GM18511 (cell line): ENCODE data around the gene FITM1.

Experiments
- ATAC-seq: cut with Tn5 transposase; IDR thresholded peaks from one replicate; pipeline ENCODE4 v1.9.1; 2021; ENCODE audit warnings: mild to moderate bottlenecking, moderate library complexity; ENCODE audit not compliant: unreplicated experiment

FITM1 gene

DNA sequence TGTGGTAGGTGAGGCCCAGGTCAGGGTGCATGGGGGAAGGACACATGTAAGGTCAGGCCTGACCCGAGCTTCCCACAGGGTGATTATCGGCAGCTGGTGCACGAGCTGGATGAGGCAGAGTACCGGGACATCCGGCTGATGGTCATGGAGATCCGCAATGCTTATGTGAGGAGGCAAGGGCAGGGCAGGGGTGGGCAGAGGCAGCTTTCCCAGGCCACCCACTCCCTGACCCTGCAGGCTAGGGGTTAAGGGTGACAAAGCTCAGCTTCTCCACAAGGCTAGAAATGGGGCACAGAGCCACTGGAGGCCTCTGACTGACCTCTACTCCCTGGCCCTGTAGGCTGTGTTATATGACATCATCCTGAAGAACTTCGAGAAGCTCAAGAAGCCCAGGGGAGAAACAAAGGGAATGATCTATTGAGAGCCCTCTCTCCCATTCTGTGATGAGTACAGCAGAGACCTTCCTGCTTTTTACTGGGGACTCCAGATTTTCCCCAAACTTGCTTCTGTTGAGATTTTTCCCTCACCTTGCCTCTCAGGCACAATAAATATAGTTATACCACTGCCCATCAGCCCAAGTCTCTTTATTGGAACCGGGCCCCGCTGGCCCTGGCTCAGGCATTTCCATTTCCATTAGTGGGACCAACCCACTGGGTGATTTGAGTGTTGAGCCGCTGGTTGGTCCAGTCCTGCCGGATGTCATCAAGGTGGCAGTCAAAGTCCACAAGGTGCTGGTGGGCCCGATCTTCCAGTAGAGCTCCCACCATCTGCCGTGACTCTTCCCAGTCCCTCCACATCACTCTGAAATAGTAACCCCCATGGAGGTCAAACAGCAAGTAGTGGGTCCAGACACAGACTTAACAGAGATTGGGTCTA, 8.2 kb downstream of the FITM1 start:
- ATAC-seq, result no peak

DNA sequence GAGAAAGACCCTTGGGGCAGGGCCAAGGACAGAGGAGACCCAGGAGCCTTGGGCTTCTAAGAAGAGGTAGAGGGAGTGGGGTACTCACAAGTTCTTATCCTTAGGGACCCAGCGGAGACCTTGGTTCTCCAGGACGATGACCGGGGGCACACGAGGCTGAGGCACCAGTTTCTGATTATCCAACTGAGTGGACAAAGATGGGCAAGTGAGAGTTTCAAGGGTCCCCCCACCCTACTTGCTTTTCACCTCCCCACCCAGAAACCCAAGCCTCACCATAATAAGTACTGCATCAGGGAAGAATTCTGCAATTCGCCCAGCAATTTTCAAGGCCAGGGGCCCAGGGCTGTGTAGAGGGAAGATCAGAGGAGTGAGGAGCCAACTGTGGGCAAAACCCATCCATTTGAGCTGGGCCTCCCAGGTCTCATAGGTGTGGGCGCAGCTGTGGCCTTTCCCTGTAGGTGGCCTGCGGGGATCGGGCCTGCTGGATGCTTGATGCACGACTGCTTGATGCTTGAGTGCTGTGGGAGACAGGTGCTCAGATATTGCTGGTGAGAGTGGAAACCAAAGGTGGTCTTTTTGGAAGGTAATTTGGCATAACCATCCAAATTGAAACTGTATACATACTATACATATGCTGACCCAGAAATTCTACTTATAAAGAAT, 8.9 kb downstream of the FITM1 start:
- ATAC-seq, result no peak

DNA sequence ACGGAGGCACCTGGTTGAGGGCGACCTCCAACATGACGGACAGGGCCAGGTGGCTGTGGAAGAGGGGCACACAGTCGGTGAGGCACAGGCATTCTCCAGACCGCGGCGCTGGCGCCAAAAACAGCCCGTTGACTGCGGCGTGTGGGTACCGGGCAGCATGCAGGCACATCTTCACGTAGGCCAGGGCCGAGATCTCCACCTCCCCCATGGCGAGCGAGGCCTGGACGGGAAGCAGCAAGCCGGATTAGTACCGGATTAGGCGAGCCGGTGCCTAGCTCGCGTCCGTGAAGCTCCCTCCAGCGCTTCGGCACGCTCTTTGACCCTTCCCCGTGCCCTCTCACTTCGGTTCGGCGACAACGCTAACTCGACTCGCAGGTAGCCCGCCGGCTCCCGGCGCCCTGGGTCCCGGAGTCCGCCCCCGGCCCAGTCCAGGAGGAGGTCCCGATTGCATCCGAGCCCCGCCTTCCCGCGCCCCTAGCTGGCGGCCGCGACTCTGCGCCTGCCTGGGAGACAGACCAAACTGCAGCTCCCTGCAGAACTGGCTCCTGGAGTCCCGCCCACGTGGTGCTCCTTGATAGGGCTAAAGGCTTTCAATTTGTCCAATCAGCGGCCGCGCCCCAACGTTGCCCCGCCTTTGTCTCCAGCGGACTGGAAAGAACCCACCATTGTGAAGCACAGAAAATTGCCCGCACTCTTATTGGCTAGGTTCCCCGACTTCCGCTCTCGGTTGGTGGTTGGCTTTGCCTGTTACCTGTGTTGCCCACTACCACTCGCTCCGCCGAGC, 10.8 kb downstream of the FITM1 start, which contains the start of gene EMC9:
TSS of gene EMC9 (minus strand) at position 495 of the 784 bp plus-strand sequence. CDS start at position 208, 287 bp downstream.
- ATAC-seq, result peak; percentile 88

DNA sequence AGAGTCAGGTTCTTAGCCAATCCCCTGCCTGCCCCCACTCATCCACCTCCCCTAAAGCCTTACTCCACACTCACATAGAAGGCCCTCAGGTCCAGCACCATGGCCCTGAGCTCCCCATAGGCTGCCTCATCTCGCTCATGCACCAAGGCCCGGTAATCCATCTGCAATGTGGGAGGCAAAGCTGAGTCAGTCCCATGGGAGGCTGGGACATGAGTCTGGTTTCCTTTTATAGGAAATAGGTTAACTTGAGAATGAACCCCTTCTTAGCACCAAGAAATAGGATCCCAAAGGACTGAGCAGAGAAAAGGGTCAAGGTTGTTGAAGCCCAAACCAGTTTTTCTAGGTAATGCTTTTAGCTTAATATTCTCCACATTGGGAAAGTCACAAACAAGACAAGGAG, 13.1 kb downstream of the FITM1 start:
- ATAC-seq, result no peak

DNA sequence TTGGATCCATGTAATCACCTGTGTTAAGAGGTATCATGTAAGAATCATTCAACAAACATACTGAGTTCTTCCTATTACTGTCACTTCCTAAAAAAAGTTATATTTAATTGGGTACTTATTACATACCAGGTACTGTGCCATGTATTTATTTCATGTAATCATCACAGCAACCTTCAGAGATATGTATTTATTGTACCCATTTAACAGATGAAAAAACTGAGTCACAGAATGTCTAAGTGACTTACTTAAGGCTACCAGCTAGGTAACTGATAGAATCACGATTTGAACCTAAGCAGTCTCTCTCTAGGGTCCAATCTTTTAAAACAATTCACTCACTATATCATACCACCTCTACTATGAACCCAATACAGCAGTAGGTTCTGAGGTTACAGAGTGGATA, 14.0 kb downstream of the FITM1 start:
- no peak for ATAC-seq

DNA sequence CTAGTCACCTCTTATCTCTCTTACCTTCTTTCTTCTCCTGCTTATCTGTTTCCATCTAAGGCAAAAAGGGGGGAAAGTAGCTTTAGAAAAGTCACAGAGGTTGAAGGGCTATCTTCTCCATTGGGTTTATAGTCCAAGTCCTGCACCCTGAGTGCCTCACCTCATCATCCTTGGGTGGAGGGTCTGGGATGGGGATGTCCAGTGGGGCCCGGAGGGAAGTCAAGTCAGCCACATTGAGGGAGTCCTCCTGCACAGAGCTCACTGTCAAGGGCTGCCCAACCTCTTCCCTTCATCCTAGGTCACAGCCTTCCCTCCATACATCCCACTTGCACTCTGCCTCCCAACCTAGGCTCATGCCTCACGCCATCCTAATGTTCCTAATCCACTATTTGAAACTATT, 14.8 kb downstream of the FITM1 start:
- ATAC-seq, result no peak

DNA sequence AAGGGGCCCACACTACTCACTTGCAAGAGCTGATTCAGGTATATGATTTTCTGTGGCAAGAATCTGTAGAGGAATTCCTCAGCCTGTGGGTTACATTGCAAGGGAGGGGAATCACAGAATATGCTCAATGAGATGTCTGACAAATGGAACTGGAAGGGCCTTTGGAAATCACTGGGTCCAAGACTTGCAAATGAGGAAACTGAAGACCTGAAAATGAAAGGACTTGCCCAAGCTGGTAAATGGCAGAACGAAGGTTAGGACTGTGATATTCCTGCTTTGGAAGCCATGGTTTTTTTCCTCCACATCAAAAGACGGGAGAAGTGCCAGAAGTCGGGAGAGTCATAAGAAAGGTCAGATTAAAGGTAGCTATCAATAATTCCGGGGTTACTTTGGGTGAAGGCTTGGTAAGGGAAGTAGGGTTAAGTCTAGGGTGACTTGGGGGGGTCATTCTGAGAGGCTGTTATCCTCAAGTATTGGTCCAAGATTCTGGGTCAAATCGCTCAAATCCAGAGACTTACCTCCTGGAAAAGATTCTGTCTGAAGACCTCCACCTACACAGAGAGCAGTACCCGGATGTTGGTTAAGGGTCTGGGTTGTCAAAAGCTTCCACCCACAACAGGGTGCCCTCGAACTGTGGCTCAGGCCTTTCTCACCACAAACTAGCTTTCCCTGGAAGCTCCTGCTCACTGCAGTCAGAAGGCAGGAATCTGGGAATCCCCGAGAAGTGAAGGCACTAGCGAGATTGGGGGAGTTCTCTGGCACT, 15.4 kb downstream of the FITM1 start:
- no peak for ATAC-seq

DNA sequence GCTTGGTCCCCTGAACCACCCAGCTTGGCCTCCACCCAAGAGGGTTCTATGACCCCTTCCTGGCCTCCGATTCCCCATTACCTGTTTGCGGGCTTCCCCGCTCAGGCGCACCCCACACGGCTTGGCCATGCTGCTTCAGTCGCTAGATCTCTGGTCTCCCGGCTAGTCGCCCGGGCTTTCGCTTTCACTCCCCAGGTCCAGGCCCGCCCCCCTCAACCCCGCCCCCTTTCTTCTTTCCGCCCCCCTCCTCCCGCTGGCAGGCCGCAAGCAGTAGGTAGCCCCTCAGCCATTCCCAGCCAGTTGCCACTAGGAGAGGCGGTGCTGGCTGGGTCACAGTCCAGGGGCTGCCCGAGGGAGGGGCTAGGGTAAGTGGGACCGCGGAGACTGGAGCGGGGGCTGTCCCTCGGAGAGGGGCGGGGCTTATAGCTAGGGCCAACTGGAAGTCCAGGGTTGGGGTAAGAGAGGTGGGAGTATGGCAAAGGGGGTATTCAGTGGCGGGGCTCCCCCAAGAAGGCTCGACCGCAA, 16.1 kb downstream of the FITM1 start, which contains the start of gene PSME2:
TSS of gene PSME2 (minus strand) at position 158 of the 525 bp plus-strand sequence. CDS start at position 129, 29 bp downstream.
- peak; percentile 70 for ATAC-seq

DNA sequence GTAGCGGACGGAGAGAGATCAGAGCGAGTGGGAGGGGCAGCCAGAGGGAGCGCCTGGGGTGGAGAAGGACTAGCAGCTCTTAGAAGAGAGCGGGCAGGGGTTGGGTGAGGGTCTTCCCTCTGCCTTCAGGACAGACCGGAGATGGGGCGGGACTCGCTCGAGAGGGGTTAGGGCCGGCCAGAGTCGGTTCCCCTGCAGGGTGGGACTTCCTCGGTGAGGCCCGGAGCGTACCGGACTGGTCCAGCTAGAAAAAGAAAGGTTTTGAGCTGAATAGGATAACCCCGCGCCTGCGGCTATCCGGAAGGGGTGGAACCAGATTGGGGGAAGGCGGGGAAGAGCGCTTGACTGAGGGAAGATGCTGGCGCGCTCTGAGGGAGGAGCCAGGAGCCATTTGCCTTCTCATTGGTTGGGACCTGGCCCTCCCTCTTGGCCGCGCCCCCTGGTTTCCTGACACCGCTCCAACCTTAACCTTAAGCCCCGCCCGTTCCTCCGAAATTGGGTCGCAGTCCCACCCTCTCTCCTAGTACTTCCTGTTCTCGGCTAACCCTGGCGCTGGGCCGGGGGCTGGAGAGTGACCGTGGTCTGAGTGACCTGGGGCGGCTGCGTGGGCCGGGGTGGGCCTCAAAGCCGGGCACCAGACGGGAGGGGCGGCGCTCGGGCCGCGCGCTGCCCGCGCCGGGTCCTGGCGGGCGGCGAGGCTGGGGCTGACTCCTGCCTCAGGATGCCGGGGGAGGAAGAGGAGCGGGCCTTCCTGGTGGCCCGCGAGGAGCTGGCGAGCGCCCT, 16.7 kb downstream of the FITM1 start, which contains the start of gene RNF31:
TSS of gene RNF31 (plus strand) at position 521 of the 783 bp plus-strand sequence. CDS start at position 722, 201 bp downstream.
- ATAC-seq, result peak; percentile 85

DNA sequence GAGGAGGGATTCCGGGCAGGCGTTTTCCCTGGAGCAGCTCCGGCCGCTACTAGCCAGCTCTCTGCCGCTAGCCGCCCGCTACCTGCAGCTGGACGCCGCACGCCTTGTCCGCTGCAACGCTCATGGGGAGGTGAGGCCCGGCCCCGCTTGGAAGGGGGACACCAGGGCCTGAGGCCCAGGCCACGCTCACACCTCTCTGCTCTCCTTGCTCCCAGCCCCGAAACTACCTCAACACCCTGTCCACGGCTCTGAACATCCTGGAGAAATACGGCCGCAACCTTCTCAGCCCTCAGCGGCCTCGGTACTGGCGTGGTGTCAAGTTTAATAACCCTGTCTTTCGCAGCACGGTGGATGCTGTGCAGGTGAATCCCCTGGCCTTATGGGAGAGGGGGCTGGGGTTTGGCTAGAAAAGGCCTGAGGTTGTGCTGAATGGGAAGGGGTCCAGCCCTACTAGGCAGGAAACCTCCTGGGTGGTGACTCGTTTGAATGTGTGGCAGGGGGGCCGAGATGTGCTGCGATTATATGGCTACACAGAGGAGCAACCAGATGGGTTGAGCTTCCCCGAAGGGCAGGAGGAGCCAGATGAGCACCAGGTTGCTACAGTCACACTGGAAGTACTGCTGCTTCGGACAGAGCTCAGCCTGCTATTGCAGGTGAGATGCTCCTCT, 17.4 kb downstream of the FITM1 start:
- no peak for ATAC-seq

DNA sequence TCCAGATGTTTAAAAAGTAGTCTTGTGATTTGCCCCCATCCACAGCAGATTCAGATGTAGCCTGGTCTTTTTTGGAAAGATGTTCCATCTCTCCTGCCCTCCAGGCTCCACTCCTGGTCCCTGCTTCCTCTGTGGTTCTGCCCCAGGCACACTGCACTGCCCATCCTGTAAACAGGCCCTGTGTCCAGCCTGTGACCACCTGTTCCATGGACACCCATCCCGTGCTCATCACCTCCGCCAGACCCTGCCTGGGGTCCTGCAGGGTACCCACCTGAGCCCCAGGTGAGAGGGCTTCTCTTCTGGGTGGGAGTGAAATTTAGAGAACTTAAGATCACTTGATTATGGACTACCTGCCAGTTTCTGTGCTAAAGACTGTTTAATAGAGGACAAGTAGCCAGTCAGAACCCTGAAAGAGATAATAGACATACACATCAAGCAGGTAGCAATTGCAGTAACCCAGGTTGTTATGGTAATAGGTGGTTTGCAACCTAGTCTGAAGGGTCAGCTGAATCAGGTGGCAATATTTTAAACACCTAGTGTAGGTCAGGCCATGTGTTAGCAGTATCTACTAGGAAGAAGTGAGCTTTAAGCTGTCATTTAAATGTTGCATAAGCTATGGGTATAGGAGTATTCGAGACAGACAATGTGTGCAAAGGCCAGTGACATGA, 19.0 kb downstream of the FITM1 start:
- ATAC-seq, result no peak

DNA sequence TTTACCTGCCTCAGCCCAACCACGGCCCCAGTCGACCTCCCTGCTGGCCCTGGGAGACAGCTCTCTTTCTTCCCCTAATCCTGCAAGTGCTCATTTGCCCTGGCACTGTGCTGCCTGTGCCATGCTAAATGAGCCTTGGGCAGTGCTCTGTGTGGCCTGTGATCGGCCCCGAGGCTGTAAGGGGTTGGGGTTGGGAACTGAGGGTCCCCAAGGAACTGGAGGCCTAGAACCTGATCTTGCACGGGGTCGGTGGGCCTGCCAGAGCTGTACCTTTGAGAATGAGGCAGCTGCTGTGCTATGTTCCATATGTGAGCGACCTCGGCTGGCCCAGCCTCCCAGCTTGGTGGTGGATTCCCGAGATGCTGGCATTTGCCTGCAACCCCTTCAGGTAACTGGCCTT, 19.6 kb downstream of the FITM1 start:
- ATAC-seq, result no peak

DNA sequence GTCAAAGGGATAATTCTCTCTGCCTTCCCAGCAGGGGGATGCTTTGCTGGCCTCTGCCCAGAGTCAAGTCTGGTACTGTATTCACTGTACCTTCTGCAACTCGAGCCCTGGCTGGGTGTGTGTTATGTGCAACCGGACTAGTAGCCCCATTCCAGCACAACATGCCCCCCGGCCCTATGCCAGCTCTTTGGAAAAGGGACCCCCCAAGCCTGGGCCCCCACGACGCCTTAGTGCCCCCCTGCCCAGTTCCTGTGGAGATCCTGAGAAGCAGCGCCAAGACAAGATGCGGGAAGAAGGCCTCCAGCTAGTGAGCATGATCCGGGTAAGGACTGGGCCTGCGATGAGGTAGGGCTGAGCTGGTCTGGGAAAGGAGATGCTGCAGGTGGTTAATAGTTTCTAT, 20.1 kb downstream of the FITM1 start:
- no peak for ATAC-seq

DNA sequence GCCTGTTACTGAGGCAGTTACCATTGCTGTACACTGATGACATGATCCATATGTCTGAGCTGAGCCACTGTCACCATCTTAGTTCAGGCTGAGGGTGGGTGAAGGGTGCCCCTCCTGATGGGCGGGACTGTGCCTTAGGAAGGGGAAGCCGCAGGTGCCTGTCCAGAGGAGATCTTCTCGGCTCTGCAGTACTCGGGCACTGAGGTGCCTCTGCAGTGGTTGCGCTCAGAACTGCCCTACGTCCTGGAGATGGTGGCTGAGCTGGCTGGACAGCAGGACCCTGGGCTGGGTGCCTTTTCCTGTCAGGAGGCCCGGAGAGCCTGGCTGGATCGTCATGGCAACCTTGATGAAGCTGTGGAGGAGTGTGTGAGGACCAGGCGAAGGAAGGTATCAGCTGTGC, 20.5 kb downstream of the FITM1 start:
- ATAC-seq, result no peak

DNA sequence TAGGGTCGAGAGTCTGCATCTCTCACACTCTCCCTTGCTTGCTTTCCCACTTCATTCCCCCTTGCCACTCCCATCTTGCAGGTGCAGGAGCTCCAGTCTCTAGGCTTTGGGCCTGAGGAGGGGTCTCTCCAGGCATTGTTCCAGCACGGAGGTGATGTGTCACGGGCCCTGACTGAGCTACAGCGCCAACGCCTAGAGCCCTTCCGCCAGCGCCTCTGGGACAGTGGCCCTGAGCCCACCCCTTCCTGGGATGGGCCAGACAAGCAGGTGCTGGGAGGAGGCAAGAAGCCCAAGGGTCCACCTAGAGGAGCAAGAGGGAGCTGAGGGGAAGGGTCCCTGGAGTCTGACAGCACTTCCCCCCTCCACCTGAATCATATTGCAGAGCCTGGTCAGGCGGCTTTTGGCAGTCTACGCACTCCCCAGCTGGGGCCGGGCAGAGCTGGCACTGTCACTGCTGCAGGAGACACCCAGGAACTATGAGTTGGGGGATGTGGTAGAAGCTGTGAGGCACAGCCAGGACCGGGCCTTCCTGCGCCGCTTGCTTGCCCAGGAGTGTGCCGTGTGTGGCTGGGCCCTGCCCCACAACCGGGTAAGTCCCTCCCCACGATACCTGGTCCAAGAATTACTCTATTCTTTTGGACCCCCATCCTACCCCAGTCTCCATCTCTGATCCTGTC, 21.1 kb downstream of the FITM1 start:
- ATAC-seq, result no peak

DNA sequence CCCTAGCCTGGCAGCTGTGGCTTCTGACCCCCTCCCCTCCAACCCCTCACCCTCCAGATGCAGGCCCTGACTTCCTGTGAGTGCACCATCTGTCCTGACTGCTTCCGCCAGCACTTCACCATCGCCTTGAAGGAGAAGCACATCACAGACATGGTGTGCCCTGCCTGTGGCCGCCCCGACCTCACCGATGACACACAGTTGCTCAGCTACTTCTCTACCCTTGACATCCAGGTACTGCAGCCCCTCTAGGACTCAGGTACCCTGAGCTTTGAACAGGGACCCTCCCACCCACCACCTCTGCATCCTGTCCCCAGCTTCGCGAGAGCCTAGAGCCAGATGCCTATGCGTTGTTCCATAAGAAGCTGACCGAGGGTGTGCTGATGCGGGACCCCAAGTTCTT, 24.6 kb downstream of the FITM1 start:
- ATAC-seq, result no peak

DNA sequence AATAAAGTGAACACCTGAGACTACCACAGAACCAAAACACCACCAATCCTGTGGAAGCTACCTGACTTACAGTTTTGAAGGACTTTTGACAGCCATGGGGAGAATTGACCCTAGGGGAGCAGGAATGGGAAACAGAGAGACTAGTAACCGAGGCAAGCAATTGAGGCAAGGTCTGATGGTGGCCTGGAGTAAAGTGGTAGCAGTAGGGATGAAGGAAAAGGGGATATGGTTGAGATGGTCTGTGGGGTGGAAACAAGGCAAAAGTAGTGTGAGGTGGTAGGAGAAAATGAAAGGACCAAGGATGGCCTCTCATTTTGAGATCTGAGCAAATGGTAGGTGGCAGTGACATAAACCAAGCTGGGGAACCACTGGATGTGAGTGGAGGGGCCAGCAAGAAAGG, 26.4 kb downstream of the FITM1 start:
- no peak for ATAC-seq

DNA sequence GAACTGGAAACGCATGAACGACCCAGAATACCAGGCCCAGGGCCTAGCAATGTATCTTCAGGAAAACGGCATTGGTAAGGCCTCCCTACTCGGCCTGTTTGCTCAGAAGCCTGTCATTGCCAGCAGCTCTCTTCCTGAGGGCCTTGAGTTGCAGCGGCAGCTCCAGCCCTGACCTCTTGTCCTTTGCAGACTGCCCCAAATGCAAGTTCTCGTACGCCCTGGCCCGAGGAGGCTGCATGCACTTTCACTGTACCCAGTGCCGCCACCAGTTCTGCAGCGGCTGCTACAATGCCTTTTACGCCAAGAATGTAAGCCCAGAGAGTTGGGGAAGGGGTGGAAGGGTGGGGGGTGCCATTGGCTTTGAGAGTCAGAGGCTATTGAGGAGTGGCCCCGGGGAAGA, 26.9 kb downstream of the FITM1 start:
- ATAC-seq, result no peak
